ENCODE results near the gene BLVRB. TPM values are rescaled to one million over a fixed set of nuclear protein-coding genes. Genes with fewer than 3 reads are reported as not detected.
A peak's percentile ranks its signal among the peaks of the same experiment; 100 is the strongest.

The BLVRB gene
- total and polyA plus RNA-seq, 9 of the 15 experiments (the other 6 are each of a cell fraction or from before 2014, with no cell fraction given): 81.1 to 749 (median 331) TPM

DNA sequence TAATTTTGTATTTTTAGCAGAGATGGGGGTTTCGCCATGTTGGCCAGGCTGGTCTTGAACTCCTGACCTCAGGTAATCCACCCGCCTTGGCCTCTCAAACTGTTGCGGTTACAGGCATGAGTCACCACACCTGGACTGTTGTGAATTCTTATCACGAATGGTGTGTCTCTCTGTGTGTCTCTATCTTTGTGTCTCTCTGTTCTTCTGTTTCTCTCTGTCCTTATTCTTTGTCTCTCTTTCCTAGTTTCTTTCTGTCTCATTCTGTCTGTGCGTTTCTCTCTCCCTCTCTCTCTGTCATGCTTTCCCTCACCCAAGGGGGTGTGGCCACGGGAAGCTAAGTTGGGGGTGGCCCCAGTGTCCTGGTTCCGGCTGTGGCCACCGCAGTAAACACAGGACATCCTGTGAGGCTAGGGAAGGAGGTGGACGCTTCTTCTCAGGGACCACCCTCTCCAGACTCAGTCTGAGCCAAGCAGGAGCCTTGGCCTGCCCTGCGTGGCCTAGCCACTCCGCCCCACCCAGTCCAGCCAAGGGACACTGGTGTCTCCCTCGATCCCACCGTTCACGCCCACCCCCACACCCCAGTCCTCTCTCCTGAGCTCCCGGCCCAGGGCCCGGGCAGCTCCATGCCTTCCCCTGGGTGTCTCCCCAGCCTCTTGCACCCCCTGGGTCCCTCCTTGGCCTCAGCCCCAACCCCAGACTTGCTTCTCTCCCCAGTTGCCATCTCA is 48.5 kb downstream of the BLVRB start (continued):
- TF ChIP-seq RBFOX2 (IDR thresholded peaks at IDR 0.05; ENCODE audit: low read depth, low read length) (peak; percentile 79), PHB (CRISPR knock-in tag; IDR thresholded peaks at IDR 0.05) (no peak), ZNF253 (CRISPR knock-in tag; conservative IDR thresholded peaks at IDR 0.05) (no peak), E2F3 (CRISPR knock-in tag; IDR thresholded peaks at IDR 0.05) (0 out of 2 replicates have a peak, but pooled peaks have one; percentile 17), NFATC3 (IDR thresholded peaks at IDR 0.05) (peak; percentile 66; the same call in 1 of the 2 replicates), ZNF830 (CRISPR knock-in tag; IDR thresholded peaks at IDR 0.05) (no peak), ZNF583 (CRISPR knock-in tag; IDR thresholded peaks at IDR 0.05) (no peak), ZNF778 (CRISPR knock-in tag; IDR thresholded peaks at IDR 0.05) (no peak), CEBPG (CRISPR knock-in tag; IDR thresholded peaks at IDR 0.05) (peak; percentile 34; the same call in 1 of the 2 replicates), CEBPG (tag; conservative IDR thresholded peaks at IDR 0.05 in 1 of 2, IDR thresholded peaks at IDR 0.05 in 1 of 2) (no peak), PHF21A (IDR thresholded peaks at IDR 0.05; ENCODE audit: borderline replicate concordance, low read depth) (no peak), NONO (IDR thresholded peaks at IDR 0.05; ENCODE audit: low read depth in 2 of 2, low read length in 1 of 2) (peak in 1 of 2 experiments; percentile 42; a peak in 1 of 4 replicates)
- TF ChIP-seq, protein P1, sequence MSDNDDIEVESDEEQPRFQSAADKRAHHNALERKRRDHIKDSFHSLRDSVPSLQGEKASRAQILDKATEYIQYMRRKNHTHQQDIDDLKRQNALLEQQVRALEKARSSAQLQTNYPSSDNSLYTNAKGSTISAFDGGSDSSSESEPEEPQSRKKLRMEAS (CRISPR knock-in tag; IDR thresholded peaks at IDR 0.05): peak; percentile 15; the same call in 1 of the 2 replicates
- TF ChIP-seq, protein P2, sequence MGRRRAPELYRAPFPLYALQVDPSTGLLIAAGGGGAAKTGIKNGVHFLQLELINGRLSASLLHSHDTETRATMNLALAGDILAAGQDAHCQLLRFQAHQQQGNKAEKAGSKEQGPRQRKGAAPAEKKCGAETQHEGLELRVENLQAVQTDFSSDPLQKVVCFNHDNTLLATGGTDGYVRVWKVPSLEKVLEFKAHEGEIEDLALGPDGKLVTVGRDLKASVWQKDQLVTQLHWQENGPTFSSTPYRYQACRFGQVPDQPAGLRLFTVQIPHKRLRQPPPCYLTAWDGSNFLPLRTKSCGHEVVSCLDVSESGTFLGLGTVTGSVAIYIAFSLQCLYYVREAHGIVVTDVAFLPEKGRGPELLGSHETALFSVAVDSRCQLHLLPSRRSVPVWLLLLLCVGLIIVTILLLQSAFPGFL (CRISPR knock-in tag; IDR thresholded peaks at IDR 0.05): no peak
- TF ChIP-seq, protein P3, sequence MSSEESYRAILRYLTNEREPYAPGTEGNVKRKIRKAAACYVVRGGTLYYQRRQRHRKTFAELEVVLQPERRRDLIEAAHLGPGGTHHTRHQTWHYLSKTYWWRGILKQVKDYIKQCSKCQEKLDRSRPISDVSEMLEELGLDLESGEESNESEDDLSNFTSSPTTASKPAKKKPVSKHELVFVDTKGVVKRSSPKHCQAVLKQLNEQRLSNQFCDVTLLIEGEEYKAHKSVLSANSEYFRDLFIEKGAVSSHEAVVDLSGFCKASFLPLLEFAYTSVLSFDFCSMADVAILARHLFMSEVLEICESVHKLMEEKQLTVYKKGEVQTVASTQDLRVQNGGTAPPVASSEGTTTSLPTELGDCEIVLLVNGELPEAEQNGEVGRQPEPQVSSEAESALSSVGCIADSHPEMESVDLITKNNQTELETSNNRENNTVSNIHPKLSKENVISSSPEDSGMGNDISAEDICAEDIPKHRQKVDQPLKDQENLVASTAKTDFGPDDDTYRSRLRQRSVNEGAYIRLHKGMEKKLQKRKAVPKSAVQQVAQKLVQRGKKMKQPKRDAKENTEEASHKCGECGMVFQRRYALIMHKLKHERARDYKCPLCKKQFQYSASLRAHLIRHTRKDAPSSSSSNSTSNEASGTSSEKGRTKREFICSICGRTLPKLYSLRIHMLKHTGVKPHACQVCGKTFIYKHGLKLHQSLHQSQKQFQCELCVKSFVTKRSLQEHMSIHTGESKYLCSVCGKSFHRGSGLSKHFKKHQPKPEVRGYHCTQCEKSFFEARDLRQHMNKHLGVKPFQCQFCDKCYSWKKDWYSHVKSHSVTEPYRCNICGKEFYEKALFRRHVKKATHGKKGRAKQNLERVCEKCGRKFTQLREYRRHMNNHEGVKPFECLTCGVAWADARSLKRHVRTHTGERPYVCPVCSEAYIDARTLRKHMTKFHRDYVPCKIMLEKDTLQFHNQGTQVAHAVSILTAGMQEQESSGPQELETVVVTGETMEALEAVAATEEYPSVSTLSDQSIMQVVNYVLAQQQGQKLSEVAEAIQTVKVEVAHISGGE (CRISPR knock-in tag; IDR thresholded peaks at IDR 0.05): no peak
- TF ChIP-seq, protein P4, sequence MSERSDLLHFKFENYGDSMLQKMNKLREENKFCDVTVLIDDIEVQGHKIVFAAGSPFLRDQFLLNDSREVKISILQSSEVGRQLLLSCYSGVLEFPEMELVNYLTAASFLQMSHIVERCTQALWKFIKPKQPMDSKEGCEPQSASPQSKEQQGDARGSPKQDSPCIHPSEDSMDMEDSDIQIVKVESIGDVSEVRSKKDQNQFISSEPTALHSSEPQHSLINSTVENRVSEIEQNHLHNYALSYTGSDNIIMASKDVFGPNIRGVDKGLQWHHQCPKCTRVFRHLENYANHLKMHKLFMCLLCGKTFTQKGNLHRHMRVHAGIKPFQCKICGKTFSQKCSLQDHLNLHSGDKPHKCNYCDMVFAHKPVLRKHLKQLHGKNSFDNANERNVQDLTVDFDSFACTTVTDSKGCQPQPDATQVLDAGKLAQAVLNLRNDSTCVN (CRISPR knock-in tag; IDR thresholded peaks at IDR 0.05): 0 out of 2 replicates have a peak, but pooled peaks have one; percentile 12
- TF ChIP-seq, protein P5, sequence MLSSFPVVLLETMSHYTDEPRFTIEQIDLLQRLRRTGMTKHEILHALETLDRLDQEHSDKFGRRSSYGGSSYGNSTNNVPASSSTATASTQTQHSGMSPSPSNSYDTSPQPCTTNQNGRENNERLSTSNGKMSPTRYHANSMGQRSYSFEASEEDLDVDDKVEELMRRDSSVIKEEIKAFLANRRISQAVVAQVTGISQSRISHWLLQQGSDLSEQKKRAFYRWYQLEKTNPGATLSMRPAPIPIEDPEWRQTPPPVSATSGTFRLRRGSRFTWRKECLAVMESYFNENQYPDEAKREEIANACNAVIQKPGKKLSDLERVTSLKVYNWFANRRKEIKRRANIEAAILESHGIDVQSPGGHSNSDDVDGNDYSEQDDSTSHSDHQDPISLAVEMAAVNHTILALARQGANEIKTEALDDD (IDR thresholded peaks at IDR 0.05): no peak

All from K562 (cell line).